Left lobe of liver (tissue), 1 donor: Measurements from ENCODE around the gene LBHD2. TPM values are rescaled to one million over a fixed set of nuclear protein-coding genes. Genes with fewer than 3 reads are reported as not detected.

Experiments used
- total RNA-seq: library from RNA; stranded (reverse); gene quantifications from one replicate; pipeline ENCODE4 v1.2.1, GENCODE V29; 2021
- donor health status: DM: no; HTN: yes; CAD: no.

LBHD2 gene
- total RNA-seq, 1 donor from 2014 or later = not detected

Other genes starting within 250 kb of the LBHD2 start
- 56.0 TPM for gene AMN, start 161.5 kb upstream of the LBHD2 start, total RNA-seq
- 45.0 TPM for gene CDC42BPB, start 26.7 kb upstream of the LBHD2 start, total RNA-seq
- gene EXOC3L4, start 10.5 kb downstream of the LBHD2 start, total RNA-seq = 81.5 TPM
- 27.9 TPM for gene TNFAIP2, start 39.3 kb downstream of the LBHD2 start, total RNA-seq